Hepatocyte (in vitro differentiated cells): ENCODE results near the gene HTR6. TPM values are rescaled to one million over a fixed set of nuclear protein-coding genes. Genes with fewer than 3 reads are reported as not detected.

Experiments
- DNase-seq: peaks from one replicate; pipeline ENCODE4 v3.0.0-alpha.2; 2016; ENCODE audit warnings: low spot score
- H2AFZ ChIP-seq: fragments of 200-600 bp; sonication (generic); 2 replicates; pipeline ENCODE4 v1.6.0; 2016; ENCODE audit warnings: antibody characterized with exemption, mild to moderate bottlenecking
- H3K27ac ChIP-seq: fragments of 200-600 bp; sonication (generic); 2 replicates; pipeline ENCODE4 v1.5.1; 2016; ENCODE audit warnings: mild to moderate bottlenecking
- H3K27me3 ChIP-seq: fragments of 200-600 bp; sonication (generic); 2 replicates; pipeline ENCODE4 v1.6.1; 2016
- H3K36me3 ChIP-seq: fragments of 200-600 bp; sonication (generic); replicated peaks from 2 replicates; pipeline ENCODE4 v1.5.1; 2016; ENCODE audit warnings: low read depth; ENCODE audit not compliant: insufficient read depth
- H3K4me1 ChIP-seq: fragments of 200-600 bp; sonication (generic); 2 replicates; pipeline ENCODE4 v1.5.1; 2016; ENCODE audit warnings: mild to moderate bottlenecking, moderate library complexity; ENCODE audit not compliant: insufficient read depth
- H3K4me2 ChIP-seq: fragments of 200-600 bp; sonication (generic); 2 replicates; pipeline ENCODE4 v1.6.0; 2016
- H3K4me3 ChIP-seq: fragments of 200-600 bp; sonication (generic); 2 replicates; pipeline ENCODE4 v1.5.1; 2016; ENCODE audit warnings: mild to moderate bottlenecking
- H3K79me2 ChIP-seq: fragments of 200-600 bp; sonication (generic); 2 replicates; pipeline ENCODE4 v1.6.0; 2017; ENCODE audit warnings: mild to moderate bottlenecking
- H3K9me2 ChIP-seq: fragments of 200-600 bp; sonication (generic); replicated peaks from 2 replicates; pipeline ENCODE4 v1.6.0; 2017; ENCODE audit warnings: mild to moderate bottlenecking; ENCODE audit not compliant: insufficient read depth
- H3K9me3 ChIP-seq: fragments of 200-600 bp; sonication (generic); 2 replicates; pipeline ENCODE4 v1.5.1; 2016; ENCODE audit warnings: low read depth, mild to moderate bottlenecking
- H4K20me1 ChIP-seq: fragments of 200-600 bp; sonication (generic); 2 replicates; pipeline ENCODE4 v1.6.0; 2016; ENCODE audit warnings: mild to moderate bottlenecking; ENCODE audit not compliant: insufficient read depth, poor library complexity, severe bottlenecking
- CTCF ChIP-seq: fragments of 200-600 bp; sonication (generic); IDR thresholded peaks from 2 replicates; pipeline ENCODE4 v1.5.1; 2016; ENCODE audit warnings: antibody characterized with exemption, mild to moderate bottlenecking; ENCODE audit not compliant: poor library complexity
- EZH2 ChIP-seq: fragments of 200-600 bp; sonication (generic); IDR thresholded peaks from 2 replicates; pipeline ENCODE4 v1.6.1; 2016; ENCODE audit warnings: antibody characterized with exemption, mild to moderate bottlenecking, borderline replicate concordance
- EZH2phosphoT487 ChIP-seq: fragments of 200-600 bp; sonication (generic); IDR thresholded peaks from one replicate; pipeline ENCODE4 v1.6.1; 2018; ENCODE audit warnings: antibody characterized with exemption, mild to moderate bottlenecking, low read depth, moderate library complexity; ENCODE audit not compliant: unreplicated experiment, severe bottlenecking
- WGBS: methylation state at CpG from one replicate; pipeline ENCODE4 v1.1.6; 2016; ENCODE audit warnings: low lambda C conversion rate; ENCODE audit errors: missing lambda C conversion rate; 5-methylcytosine and 5-hydroxymethylcytosine counted together
- polyA plus RNA-seq: library from polyadenylated mRNA; unstranded; fragments of >200 nt; fragmentation: Nextera tagmentation; extraction: Ambion mirVana; gene quantifications from 2 replicates; pipeline ENCODE4 v1.2.1, GENCODE V29; 2016
- total RNA-seq: library from RNA; depleted of rRNA; stranded (reverse); fragments of >200 nt; gene quantifications from 2 replicates; pipeline ENCODE4 v1.2.3, GENCODE V29; 2014

HTR6 gene
- total and polyA plus RNA-seq, 2 experiments from 2014 or later, result not detected

- Histone ChIP-seq H3K27ac (no peak overlapping the region), H3K4me2 (no peak overlapping the region), H3K27me3 (no peaks in the 10 kb centered on the region), H3K4me3 (no peak overlapping the region), H3K4me1 (no peaks in the 10 kb centered on the region), H3K9me2 (no peaks in the 10 kb centered on the region), H4K20me1 (no peaks in the 10 kb centered on the region), H2AFZ (no peak overlapping the region), H3K9me3 (no peaks in the 10 kb centered on the region), H3K79me2 (no peaks in the 10 kb centered on the region), H3K36me3 (no peaks in the 10 kb centered on the region)
- TF ChIP-seq EZH2 (no peak), EZH2phosphoT487 (no peak), CTCF (no peak)
- no peak for DNase-seq
- 92% methylated on average over 5 of the region's 5 CpGs for WGBS
Measured at GRCh38 chr1:19728413-19729145, 63.9 kb downstream of the HTR6 start.

DNA sequence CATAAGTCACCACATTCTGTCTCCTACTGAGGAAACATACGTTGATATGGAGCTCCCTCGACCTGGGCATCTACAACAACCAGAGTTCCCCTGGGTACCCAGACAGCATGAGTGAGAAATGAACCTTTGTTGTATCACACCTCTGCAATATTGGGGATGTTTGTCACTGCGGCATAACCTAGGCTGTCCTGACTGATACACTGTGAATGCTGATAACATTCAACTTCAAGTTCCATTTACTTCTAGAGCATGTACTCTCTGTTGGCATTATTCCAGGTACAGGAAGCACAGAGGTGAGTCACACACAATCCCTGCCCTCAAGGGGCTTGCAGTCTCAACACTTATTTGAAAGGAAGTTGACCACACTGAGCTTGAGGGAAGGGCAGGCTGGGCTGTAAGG, 65.6 kb downstream of the HTR6 start:
- H3K27me3 ChIP-seq, result no peaks in the 10 kb centered on the region
- no peak for TF ChIP-seq EZH2
- TF ChIP-seq EZH2phosphoT487, result no peak
- no peak for TF ChIP-seq CTCF
- no peak for DNase-seq
- no peak overlapping the region for H3K4me2 ChIP-seq
- H3K27ac ChIP-seq, result no peak overlapping the region
- no peaks in the 10 kb centered on the region for H3K9me2 ChIP-seq
- no peaks in the 10 kb centered on the region for H3K79me2 ChIP-seq
- no peaks in the 10 kb centered on the region for H4K20me1 ChIP-seq
- H3K9me3 ChIP-seq, result no peaks in the 10 kb centered on the region
- H3K4me3 ChIP-seq, result no peak overlapping the region
- H3K36me3 ChIP-seq, result no peaks in the 10 kb centered on the region
- no peak overlapping the region for H2AFZ ChIP-seq
- H3K4me1 ChIP-seq, result no peaks in the 10 kb centered on the region
- 95% methylated on average over 3 of the region's 3 CpGs for WGBS

Other genes starting within 250 kb of the HTR6 start
- gene CAPZB, start 179.3 kb upstream of the HTR6 start, total RNA-seq, result 139 and 165 TPM in 2 replicates
- gene CAPZB, start 179.3 kb upstream of the HTR6 start, polyA plus RNA-seq, result 260 and 261 TPM in 2 replicates
- gene NBL1, start 20.6 kb upstream of the HTR6 start, total RNA-seq, result 16.5 and 22.3 TPM in 2 replicates
- 41.3 and 46.9 TPM in 2 replicates for gene NBL1, start 20.6 kb upstream of the HTR6 start, polyA plus RNA-seq
- gene TMCO4, start 135.0 kb downstream of the HTR6 start, total RNA-seq, result 12.0 and 13.0 TPM in 2 replicates
- gene TMCO4, start 135.0 kb downstream of the HTR6 start, polyA plus RNA-seq, result 8.7 and 12.7 TPM in 2 replicates
- gene RNF186, start 150.4 kb downstream of the HTR6 start, total RNA-seq, result 0.93 and 1.4 TPM in 2 replicates
- gene RNF186, start 150.4 kb downstream of the HTR6 start, polyA plus RNA-seq, result 1.4 and 2.0 TPM in 2 replicates
- gene OTUD3, start 217.5 kb downstream of the HTR6 start, total RNA-seq, result 9.2 and 9.3 TPM in 2 replicates
- gene OTUD3, start 217.5 kb downstream of the HTR6 start, polyA plus RNA-seq, result 3.0 and 4.1 TPM in 2 replicates